Measurements from ENCODE around the gene NRXN3. TPM values are rescaled to one million over a fixed set of nuclear protein-coding genes. Genes with fewer than 3 reads are reported as not detected.

NRXN3 gene
- total and polyA plus RNA-seq, 2 experiments from 2014 or later: 1.0 to 1.8 TPM

DNA sequence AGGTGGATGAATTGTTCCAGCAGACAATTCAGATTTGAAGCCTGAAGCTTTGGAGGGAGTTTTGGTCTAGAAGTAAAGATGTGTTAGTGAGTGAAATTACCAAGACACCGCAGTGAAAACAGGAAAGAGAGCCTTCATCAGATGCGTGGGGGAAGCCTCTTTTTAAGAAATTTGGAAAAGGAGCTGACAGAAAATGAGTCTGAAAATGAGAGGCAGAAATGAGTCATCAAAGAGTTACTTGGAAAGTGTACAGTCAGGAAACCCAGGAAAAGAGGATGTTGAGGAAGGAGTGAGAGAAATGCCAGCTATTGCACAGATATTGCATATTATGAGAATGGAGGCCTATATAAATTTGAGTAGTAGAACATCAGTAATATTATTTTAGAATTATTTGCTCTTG is 520.7 kb downstream of the NRXN3 start:
- Histone ChIP-seq H3K36me3 (ENCODE audit: insufficient read depth) (no peaks in the 10 kb centered on the region; the same call in 1 of the 2 replicates), H3K4me2 (no peak overlapping the region), H3K4me1 (ENCODE audit: insufficient read depth) (no peaks in the 10 kb centered on the region), H3K79me2 (replicated peaks; ENCODE audit: insufficient read depth) (no peaks in the 10 kb centered on the region), H2AFZ (no peak overlapping the region), H3K9me2 (ENCODE audit: insufficient read depth) (no peaks in the 10 kb centered on the region), H3K4me3 (no peak overlapping the region), H3K27ac (ENCODE audit: low read depth) (no peak overlapping the region), H3K27me3 (ENCODE audit: insufficient read depth) (no peaks in the 10 kb centered on the region), H4K20me1 (replicated peaks; ENCODE audit: insufficient read depth) (no peaks in the 10 kb centered on the region), H3F3A (replicated peaks; ENCODE audit: low read depth) (no peaks in the 10 kb centered on the region)
- TF ChIP-seq JUNB (IDR thresholded peaks at IDR 0.05; ENCODE audit: unreplicated experiment): no peak
- no peak for TF ChIP-seq ZNF114 (CRISPR knock-in tag; IDR thresholded peaks at IDR 0.05)
- TF ChIP-seq, protein P1, sequence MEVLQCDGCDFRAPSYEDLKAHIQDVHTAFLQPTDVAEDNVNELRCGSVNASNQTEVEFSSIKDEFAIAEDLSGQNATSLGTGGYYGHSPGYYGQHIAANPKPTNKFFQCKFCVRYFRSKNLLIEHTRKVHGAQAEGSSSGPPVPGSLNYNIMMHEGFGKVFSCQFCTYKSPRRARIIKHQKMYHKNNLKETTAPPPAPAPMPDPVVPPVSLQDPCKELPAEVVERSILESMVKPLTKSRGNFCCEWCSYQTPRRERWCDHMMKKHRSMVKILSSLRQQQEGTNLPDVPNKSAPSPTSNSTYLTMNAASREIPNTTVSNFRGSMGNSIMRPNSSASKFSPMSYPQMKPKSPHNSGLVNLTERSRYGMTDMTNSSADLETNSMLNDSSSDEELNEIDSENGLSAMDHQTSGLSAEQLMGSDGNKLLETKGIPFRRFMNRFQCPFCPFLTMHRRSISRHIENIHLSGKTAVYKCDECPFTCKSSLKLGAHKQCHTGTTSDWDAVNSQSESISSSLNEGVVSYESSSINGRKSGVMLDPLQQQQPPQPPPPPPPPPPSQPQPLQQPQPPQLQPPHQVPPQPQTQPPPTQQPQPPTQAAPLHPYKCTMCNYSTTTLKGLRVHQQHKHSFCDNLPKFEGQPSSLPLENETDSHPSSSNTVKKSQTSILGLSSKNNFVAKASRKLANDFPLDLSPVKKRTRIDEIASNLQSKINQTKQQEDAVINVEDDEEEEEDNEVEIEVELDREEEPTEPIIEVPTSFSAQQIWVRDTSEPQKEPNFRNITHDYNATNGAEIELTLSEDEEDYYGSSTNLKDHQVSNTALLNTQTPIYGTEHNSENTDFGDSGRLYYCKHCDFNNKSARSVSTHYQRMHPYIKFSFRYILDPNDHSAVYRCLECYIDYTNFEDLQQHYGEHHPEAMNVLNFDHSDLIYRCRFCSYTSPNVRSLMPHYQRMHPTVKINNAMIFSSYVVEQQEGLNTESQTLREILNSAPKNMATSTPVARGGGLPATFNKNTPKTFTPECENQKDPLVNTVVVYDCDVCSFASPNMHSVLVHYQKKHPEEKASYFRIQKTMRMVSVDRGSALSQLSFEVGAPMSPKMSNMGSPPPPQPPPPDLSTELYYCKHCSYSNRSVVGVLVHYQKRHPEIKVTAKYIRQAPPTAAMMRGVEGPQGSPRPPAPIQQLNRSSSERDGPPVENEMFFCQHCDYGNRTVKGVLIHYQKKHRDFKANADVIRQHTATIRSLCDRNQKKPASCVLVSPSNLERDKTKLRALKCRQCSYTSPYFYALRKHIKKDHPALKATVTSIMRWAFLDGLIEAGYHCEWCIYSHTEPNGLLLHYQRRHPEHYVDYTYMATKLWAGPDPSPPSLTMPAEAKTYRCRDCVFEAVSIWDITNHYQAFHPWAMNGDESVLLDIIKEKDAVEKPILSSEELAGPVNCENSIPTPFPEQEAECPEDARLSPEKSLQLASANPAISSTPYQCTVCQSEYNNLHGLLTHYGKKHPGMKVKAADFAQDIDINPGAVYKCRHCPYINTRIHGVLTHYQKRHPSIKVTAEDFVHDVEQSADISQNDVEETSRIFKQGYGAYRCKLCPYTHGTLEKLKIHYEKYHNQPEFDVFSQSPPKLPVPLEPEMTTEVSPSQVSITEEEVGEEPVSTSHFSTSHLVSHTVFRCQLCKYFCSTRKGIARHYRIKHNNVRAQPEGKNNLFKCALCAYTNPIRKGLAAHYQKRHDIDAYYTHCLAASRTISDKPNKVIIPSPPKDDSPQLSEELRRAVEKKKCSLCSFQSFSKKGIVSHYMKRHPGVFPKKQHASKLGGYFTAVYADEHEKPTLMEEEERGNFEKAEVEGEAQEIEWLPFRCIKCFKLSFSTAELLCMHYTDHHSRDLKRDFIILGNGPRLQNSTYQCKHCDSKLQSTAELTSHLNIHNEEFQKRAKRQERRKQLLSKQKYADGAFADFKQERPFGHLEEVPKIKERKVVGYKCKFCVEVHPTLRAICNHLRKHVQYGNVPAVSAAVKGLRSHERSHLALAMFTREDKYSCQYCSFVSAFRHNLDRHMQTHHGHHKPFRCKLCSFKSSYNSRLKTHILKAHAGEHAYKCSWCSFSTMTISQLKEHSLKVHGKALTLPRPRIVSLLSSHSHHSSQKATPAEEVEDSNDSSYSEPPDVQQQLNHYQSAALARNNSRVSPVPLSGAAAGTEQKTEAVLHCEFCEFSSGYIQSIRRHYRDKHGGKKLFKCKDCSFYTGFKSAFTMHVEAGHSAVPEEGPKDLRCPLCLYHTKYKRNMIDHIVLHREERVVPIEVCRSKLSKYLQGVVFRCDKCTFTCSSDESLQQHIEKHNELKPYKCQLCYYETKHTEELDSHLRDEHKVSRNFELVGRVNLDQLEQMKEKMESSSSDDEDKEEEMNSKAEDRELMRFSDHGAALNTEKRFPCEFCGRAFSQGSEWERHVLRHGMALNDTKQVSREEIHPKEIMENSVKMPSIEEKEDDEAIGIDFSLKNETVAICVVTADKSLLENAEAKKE (CRISPR knock-in tag; IDR thresholded peaks at IDR 0.05): no peak
- no peak for TF ChIP-seq POLR2AphosphoS5 (IDR thresholded peaks at IDR 0.05; ENCODE audit: low read depth)
- TF ChIP-seq EZH2phosphoT487 (IDR thresholded peaks at IDR 0.05; ENCODE audit: unreplicated experiment): no peak
- TF ChIP-seq CTCF (conservative IDR thresholded peaks at IDR 0.05; ENCODE audit: low read depth in 2 of 2): no peak
- no peak for TF ChIP-seq CREB1 (CRISPR knock-in tag; IDR thresholded peaks at IDR 0.05; ENCODE audit: low read depth)
- no peak overlapping the region for H3K4me3 Mint-ChIP-seq
- no peaks in the 10 kb centered on the region for H3K36me3 Mint-ChIP-seq (ENCODE audit: low read depth)
- peaks cover 1% of the 10 kb centered on the region for H3K27me3 Mint-ChIP-seq (ENCODE audit: insufficient read depth, low read depth, poor library complexity)
- no peak overlapping the region for H3K27ac Mint-ChIP-seq
- no peaks in the 10 kb centered on the region for H3K9me3 Mint-ChIP-seq
- H3K4me1 Mint-ChIP-seq: no peaks in the 10 kb centered on the region
- ATAC-seq (no peak), DNase-seq (ENCODE audit: low spot score) (no peak)

Data from GM23338 (cell line).